MCF 10A (cell line): ENCODE data around the gene ANKRD44. TPM values are rescaled to one million over a fixed set of nuclear protein-coding genes. Genes with fewer than 3 reads are reported as not detected.

Source experiments
- BruUV-seq: library from RNA; stranded (reverse); fragments of 400-500 nt; replicated peaks from 2 replicates; lab custom pipeline; 2021; lab: Mats Ljungman, UMichigan
- CTCF ChIA-PET: fragments of 300-600 bp; sonication (Branson Sonifier 250); formaldehyde crosslinking; extraction: SDS; loops from one replicate; lab custom pipeline; 2021; ENCODE audit warnings: antibody characterized with exemption, inconsistent platforms; lab: Yijun Ruan, JAX
- POLR2A ChIA-PET: fragments of 300-600, 350-650 bp; sonication (Branson Sonifier 250); formaldehyde crosslinking; extraction: SDS; loops from one replicate; lab custom pipeline; 2020; ENCODE audit warnings: antibody characterized with exemption, inconsistent platforms; lab: Yijun Ruan, JAX
- DNase-seq: peaks from one replicate; pipeline ENCODE4 v3.0.0-alpha.2; 2018; ENCODE audit not compliant: unreplicated experiment
- H3K27ac Mint-ChIP-seq: one replicate; pipeline ENCODE4 v1.8.0; 2022; ENCODE audit warnings: mild to moderate bottlenecking, low read depth, mixed read lengths; ENCODE audit not compliant: unreplicated experiment
- H3K27me3 Mint-ChIP-seq: one replicate; pipeline ENCODE4 v1.8.0; 2022; ENCODE audit warnings: mixed read lengths; ENCODE audit not compliant: insufficient read depth, unreplicated experiment
- H3K36me3 Mint-ChIP-seq: one replicate; pipeline ENCODE4 v1.8.0; 2022; ENCODE audit warnings: mild to moderate bottlenecking, moderate library complexity, mixed read lengths; ENCODE audit not compliant: insufficient read depth, unreplicated experiment
- H3K4me1 Mint-ChIP-seq: one replicate; pipeline ENCODE4 v1.8.0; 2022; ENCODE audit warnings: mixed read lengths; ENCODE audit not compliant: insufficient read depth, unreplicated experiment
- H3K4me3 Mint-ChIP-seq: one replicate; pipeline ENCODE4 v1.8.0; 2022; ENCODE audit warnings: mild to moderate bottlenecking, moderate library complexity, mixed read lengths; ENCODE audit not compliant: unreplicated experiment
- H3K9me3 Mint-ChIP-seq: one replicate; pipeline ENCODE4 v1.8.0; 2022; ENCODE audit warnings: mixed read lengths; ENCODE audit not compliant: unreplicated experiment
- intact Hi-C: fragments of 100-400 bp; cut with micrococcal nuclease; formaldehyde crosslinking; loops from 2 replicates; pipeline ENCODE4 v1.14.1; 2022
- total RNA-seq: library from RNA; stranded (reverse); gene quantifications from 2 replicates; pipeline ENCODE4 v1.2.3, GENCODE V29; 2022
- TF ChIP-seq, protein P1 (sequence below): fragments of 200-600 bp; IDR thresholded peaks from one replicate; pipeline ENCODE4 v1.8.0; 2022; ENCODE audit warnings: antibody characterized with exemption, mild to moderate bottlenecking; ENCODE audit not compliant: unreplicated experiment

The ANKRD44 gene
- total RNA-seq, 1 experiment from 2014 or later = 6.9 TPM

DNA sequence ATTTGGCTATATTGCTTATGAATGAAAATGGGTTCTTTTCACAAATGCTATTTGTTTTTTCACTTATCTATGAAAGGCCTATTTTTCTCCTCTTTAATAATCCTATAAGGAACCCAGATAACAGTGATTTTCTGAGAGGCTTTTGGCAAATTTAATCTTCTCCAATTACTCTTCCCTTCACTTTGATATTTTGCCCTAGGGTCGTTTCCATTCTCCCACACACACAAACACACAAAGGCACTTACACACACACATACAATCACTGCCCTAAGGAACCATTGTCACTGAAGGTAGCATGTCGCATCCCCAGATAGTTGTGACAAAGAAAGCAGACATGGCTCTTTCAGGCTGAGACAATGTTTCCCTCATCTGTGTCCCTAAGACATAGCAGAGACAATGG, 213.9 kb downstream of the ANKRD44 start:
- Mint-ChIP-seq H3K4me1 (peaks cover 9% of the 10 kb centered on the region), H3K36me3 (no peaks in the 10 kb centered on the region), H3K27ac (no peak overlapping the region), H3K9me3 (no peaks in the 10 kb centered on the region), H3K27me3 (no peaks in the 10 kb centered on the region), H3K4me3 (no peak overlapping the region)
- ChIA-PET CTCF (no interaction called here), POLR2A (no interaction called here)
- no TSS peak for BruUV-seq
- TF ChIP-seq, protein P1, sequence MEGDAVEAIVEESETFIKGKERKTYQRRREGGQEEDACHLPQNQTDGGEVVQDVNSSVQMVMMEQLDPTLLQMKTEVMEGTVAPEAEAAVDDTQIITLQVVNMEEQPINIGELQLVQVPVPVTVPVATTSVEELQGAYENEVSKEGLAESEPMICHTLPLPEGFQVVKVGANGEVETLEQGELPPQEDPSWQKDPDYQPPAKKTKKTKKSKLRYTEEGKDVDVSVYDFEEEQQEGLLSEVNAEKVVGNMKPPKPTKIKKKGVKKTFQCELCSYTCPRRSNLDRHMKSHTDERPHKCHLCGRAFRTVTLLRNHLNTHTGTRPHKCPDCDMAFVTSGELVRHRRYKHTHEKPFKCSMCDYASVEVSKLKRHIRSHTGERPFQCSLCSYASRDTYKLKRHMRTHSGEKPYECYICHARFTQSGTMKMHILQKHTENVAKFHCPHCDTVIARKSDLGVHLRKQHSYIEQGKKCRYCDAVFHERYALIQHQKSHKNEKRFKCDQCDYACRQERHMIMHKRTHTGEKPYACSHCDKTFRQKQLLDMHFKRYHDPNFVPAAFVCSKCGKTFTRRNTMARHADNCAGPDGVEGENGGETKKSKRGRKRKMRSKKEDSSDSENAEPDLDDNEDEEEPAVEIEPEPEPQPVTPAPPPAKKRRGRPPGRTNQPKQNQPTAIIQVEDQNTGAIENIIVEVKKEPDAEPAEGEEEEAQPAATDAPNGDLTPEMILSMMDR = no peak
- DNase-seq = no peak
- intact Hi-C loops = loop anchor here (5.0 kb wide), 1 partner anchor 169 kb away; the partner anchor contains the start of gene PGAP1

DNA sequence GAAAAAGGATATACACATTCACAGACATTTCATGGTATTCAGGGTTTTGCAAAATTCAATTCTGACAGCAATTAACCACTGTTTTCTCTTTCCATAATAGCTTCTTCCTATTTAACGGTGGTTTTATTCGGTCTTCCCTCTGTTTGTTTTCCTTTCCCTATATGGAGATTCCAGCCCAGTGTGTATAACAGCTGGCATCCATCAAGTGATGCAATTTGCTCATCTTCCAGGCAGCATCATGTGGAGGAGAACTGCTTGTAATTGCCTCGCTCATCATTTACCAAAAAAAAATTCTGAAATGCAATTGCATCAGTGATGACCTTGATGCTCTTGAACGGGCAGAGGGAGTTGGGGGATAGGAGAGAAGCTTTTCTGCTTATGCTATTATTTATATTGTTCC, 218.1 kb downstream of the ANKRD44 start:
- no peak overlapping the region for H3K4me3 Mint-ChIP-seq
- no peaks in the 10 kb centered on the region for H3K36me3 Mint-ChIP-seq
- ChIA-PET POLR2A (no interaction called here), CTCF (interaction anchor here (0.6 kb wide), 1 partner anchor 165 kb away, joined by 4 read pairs; no protein-coding TSS in a partner anchor)
- intact Hi-C loops = no loop called here
- BruUV-seq = no TSS peak
- H3K9me3 Mint-ChIP-seq = no peaks in the 10 kb centered on the region
- no peaks in the 10 kb centered on the region for H3K27me3 Mint-ChIP-seq
- peaks cover 2% of the 10 kb centered on the region for H3K4me1 Mint-ChIP-seq
- no peak overlapping the region for H3K27ac Mint-ChIP-seq
- no peak for DNase-seq
- TF ChIP-seq, protein P1 = no peak

DNA sequence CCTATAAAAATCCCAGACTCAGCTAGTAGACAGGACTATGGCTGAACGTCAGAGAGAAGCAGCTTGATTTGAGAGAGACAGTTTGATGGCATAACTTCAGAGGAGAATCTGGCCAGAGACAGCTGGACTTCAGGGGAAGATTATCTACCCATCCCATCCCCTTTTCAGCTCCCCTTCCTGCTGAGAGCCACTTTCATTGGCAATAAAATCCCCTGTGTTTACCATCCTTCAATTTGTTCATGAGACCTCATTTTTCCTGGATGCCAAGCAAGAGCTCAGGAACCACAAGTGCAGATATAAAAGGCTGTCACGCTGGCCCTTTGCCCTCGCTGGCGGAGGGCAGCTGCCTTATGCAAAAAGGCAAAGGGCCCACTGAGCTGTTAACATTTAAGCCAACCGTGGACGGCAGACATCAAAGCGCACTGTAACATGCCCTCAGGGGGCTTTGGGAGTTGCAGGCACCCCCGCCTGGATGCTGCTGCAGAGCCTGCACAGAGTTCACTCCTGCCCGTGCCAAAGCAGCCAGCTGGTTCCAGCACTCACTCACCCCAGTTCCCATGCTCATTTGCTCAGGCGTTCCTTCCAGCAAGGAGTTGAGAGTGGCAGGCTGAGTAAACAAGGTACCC, 219.7 kb downstream of the ANKRD44 start:
- ChIA-PET CTCF (interaction anchor here (0.6 to 2.1 kb wide), 2 partner anchors 21 to 23 kb away, joined by 3 to 11 read pairs; no protein-coding TSS in a partner anchor), POLR2A (no interaction called here)
- intact Hi-C loops = no loop called here
- Mint-ChIP-seq H3K36me3 (no peaks in the 10 kb centered on the region), H3K4me1 (no peaks in the 10 kb centered on the region), H3K27ac (no peak overlapping the region), H3K27me3 (no peaks in the 10 kb centered on the region), H3K9me3 (no peaks in the 10 kb centered on the region), H3K4me3 (no peak overlapping the region)
- BruUV-seq = no TSS peak
- TF ChIP-seq, protein P1 = no peak
- DNase-seq = no peak

DNA sequence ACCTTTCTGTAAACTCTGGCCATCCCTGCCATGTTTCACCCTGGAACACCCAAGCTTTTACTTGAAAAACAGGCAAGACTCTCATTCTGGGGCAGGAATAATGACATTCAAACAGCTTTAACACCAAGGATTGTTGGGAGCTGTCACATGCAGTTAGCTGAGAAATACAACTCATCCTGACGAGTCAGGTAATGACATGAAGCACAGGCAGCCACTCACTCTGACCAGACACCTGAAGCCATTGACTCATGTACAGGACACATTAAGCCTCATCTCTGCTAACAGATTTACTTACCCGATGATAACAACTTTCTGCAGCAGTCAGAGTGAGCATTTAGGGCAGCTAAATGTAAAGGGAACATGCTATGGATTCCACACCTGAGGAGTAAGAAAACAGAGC, 220.9 kb downstream of the ANKRD44 start:
- BruUV-seq = no TSS peak
- intact Hi-C loops = no loop called here
- TF ChIP-seq, protein P1 = no peak

More for the DNA sequence above, 220.9 kb downstream of the ANKRD44 start:
- H3K36me3 Mint-ChIP-seq = no peaks in the 10 kb centered on the region
- no peak for DNase-seq
- CTCF ChIA-PET = interaction anchor here (0.7 to 2.1 kb wide), 2 partner anchors 11 to 24 kb away, joined by 3 to 11 read pairs; no protein-coding TSS in a partner anchor
- no peaks in the 10 kb centered on the region for H3K4me1 Mint-ChIP-seq
- POLR2A ChIA-PET = no interaction called here
- H3K27ac Mint-ChIP-seq = no peak overlapping the region
- H3K27me3 Mint-ChIP-seq = no peaks in the 10 kb centered on the region
- no peak overlapping the region for H3K4me3 Mint-ChIP-seq
- H3K9me3 Mint-ChIP-seq = no peaks in the 10 kb centered on the region
